HG03342 (cell line): ENCODE data around the gene BAG3.
"Not testable (repeated sequence)": the region's sequence is repeated elsewhere in the genome, so short reads cannot be mapped to it uniquely, and the experiment has no call there.

Experiments
- ATAC-seq: cut with Tn5 transposase; IDR thresholded peaks from one replicate; pipeline ENCODE4 v1.9.1; 2021; ENCODE audit warnings: mild to moderate bottlenecking, moderate library complexity; ENCODE audit not compliant: unreplicated experiment

Gene BAG3

GRCh38 chr10:119650692-119651513 lies at the start of gene BAG3:
BAG3 (plus strand) TSS chr10:119651380; CDS start chr10:119651676, 296 bp downstream.
- peak; percentile 71 for ATAC-seq

GRCh38 chr10:119602241-119603095 lies 48.7 kb upstream of the BAG3 start:
- ATAC-seq = peak; percentile 48

GRCh38 chr10:119604468-119604867 lies 46.7 kb upstream of the BAG3 start:
- ATAC-seq = no peak

GRCh38 chr10:119608316-119609155 lies 42.6 kb upstream of the BAG3 start:
- ATAC-seq = no peak

GRCh38 chr10:119609516-119609915 lies 41.7 kb upstream of the BAG3 start:
- no peak for ATAC-seq

- ATAC-seq = no peak
Measured at GRCh38 chr10:119611433-119611832, 39.7 kb upstream of the BAG3 start.

GRCh38 chr10:119613741-119614140 lies 37.4 kb upstream of the BAG3 start:
- ATAC-seq = no peak

GRCh38 chr10:119614686-119615085 lies 36.5 kb upstream of the BAG3 start:
- no peak for ATAC-seq

GRCh38 chr10:119616882-119617570 lies 34.2 kb upstream of the BAG3 start:
- no peak for ATAC-seq

GRCh38 chr10:119619215-119619614 lies 32.0 kb upstream of the BAG3 start:
- ATAC-seq = no peak

GRCh38 chr10:119619811-119620210 lies 31.4 kb upstream of the BAG3 start:
- ATAC-seq = not testable (repeated sequence)

GRCh38 chr10:119620241-119621077 lies 30.7 kb upstream of the BAG3 start:
- no peak for ATAC-seq

GRCh38 chr10:119621078-119621384 lies 30.1 kb upstream of the BAG3 start:
- ATAC-seq = no peak

GRCh38 chr10:119625570-119626280 lies 25.5 kb upstream of the BAG3 start:
- no peak for ATAC-seq

- ATAC-seq = no peak
Measured at GRCh38 chr10:119630300-119630699, 20.9 kb upstream of the BAG3 start.

GRCh38 chr10:119633538-119634218 lies 17.5 kb upstream of the BAG3 start:
- ATAC-seq = no peak

GRCh38 chr10:119634219-119634544 lies 17.0 kb upstream of the BAG3 start:
- ATAC-seq = no peak

- ATAC-seq = no peak
Measured at GRCh38 chr10:119637631-119638030, 13.5 kb upstream of the BAG3 start.

- no peak for ATAC-seq
Measured at GRCh38 chr10:119638982-119639381, 12.2 kb upstream of the BAG3 start.
